A673 (cell line): ENCODE measurements around the gene NDST3. TPM values are rescaled to one million over a fixed set of nuclear protein-coding genes. Genes with fewer than 3 reads are reported as not detected.

ENCODE experiments used
- BruUV-seq: library from RNA; stranded (reverse); fragments of 400-500 nt; replicated peaks from 2 replicates; lab custom pipeline; 2021; lab: Mats Ljungman, UMichigan
- CTCF ChIA-PET: fragments of 300-600 bp; sonication (Branson Sonifier 250); formaldehyde crosslinking; loops from one replicate; lab custom pipeline; 2022; ENCODE audit warnings: antibody characterized with exemption; lab: Charles Lee
- POLR2A ChIA-PET: fragments of 300-600 bp; sonication (Branson Sonifier 250); formaldehyde crosslinking; loops from one replicate; lab custom pipeline; 2022; ENCODE audit warnings: antibody characterized with exemption; ENCODE audit not compliant: low non-redundant PET; lab: Charles Lee
- DNase-seq: peaks from one replicate; pipeline ENCODE4 v3.0.0-alpha.2; 2015; ENCODE audit warnings: low spot score
- H3K27ac ChIP-seq: fragments of 200-600 bp; sonication (generic); 2 replicates; pipeline ENCODE4 v1.5.1; 2016; ENCODE audit warnings: mixed run types, low read depth, mild to moderate bottlenecking, mixed read lengths, antibody characterized with exemption, low read length; ENCODE audit not compliant: poor library complexity, severe bottlenecking
- H3K27me3 ChIP-seq: fragments of 200-600 bp; sonication (generic); replicated peaks from 2 replicates; pipeline ENCODE4 v1.6.1; 2017; ENCODE audit warnings: mixed run types, low read depth, mild to moderate bottlenecking, mixed read lengths, antibody characterized with exemption, low read length; ENCODE audit not compliant: insufficient read depth, poor library complexity
- H3K36me3 ChIP-seq: fragments of 200-600 bp; sonication (generic); 2 replicates; pipeline ENCODE4 v1.6.1; 2016; ENCODE audit warnings: mixed run types, mild to moderate bottlenecking, mixed read lengths, antibody characterized with exemption, low read length; ENCODE audit not compliant: insufficient read depth, poor library complexity, severe bottlenecking
- H3K4me1 ChIP-seq: fragments of 200-600 bp; sonication (generic); 2 replicates; pipeline ENCODE4 v1.6.1; 2017; ENCODE audit warnings: mixed run types, mild to moderate bottlenecking, mixed read lengths, antibody characterized with exemption, low read length; ENCODE audit not compliant: insufficient read depth, poor library complexity, severe bottlenecking
- H3K4me3 ChIP-seq: fragments of 200-600 bp; sonication (generic); 2 replicates; pipeline ENCODE4 v1.5.1; 2016; ENCODE audit warnings: low read depth, mixed run types, mild to moderate bottlenecking, mixed read lengths, low read length; ENCODE audit not compliant: poor library complexity, severe bottlenecking
- H3K9me3 ChIP-seq: fragments of 200-600 bp; sonication (generic); 2 replicates; pipeline ENCODE4 v1.6.1; 2016; ENCODE audit warnings: mixed run types, low read depth, mild to moderate bottlenecking, mixed read lengths, antibody characterized with exemption, low read length; ENCODE audit not compliant: poor library complexity, severe bottlenecking
- EZH2 ChIP-seq: fragments of 200-600 bp; sonication (generic); IDR thresholded peaks from 2 replicates; pipeline ENCODE4 v1.6.1; 2017; ENCODE audit warnings: borderline replicate concordance, low read depth, mild to moderate bottlenecking, mixed read lengths, antibody characterized with exemption, low read length; ENCODE audit not compliant: poor library complexity, severe bottlenecking
- intact Hi-C: fragments of 100-400 bp; cut with micrococcal nuclease; formaldehyde crosslinking; loops from one replicate; pipeline ENCODE4 v1.10.0; 2022; ENCODE audit not compliant: unreplicated experiment
- total RNA-seq: library from RNA; stranded (reverse); gene quantifications from 2 replicates; pipeline ENCODE4 v1.2.3, GENCODE V29; 2021
- TF ChIP-seq, protein P1 (sequence below): fragments of 300-800, 200-600 bp; sonication (generic); conservative IDR thresholded peaks from 2 replicates; pipeline ENCODE4 v1.5.1; 2017; ENCODE audit warnings: low read depth, mild to moderate bottlenecking, antibody characterized with exemption, low read length, moderate library complexity, mixed read lengths

Gene NDST3
- total RNA-seq, 1 experiment from 2014 or later = 3.0 TPM

DNA sequence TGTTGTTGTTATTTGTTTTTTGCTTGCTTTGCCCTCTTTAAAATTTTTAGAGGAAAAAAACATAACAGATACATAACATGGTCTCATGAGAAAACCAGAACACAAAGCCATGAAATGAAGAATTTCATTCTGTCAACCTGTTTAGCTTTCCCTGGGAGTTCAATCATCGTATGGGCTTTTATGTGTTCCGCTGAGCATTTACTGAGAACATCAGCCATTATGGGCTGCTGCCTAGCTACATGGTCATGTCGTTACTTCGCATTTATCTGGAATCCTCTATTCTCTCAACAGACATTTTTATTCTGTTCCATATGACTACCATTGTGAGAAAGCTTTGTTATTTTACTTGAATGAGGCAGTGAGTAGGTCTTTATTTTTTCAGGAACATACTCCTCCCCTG, 51.4 kb downstream of the NDST3 start:
- POLR2A ChIA-PET = no interaction called here
- Histone ChIP-seq H3K4me3 (no peak overlapping the region), H3K36me3 (no peaks in the 10 kb centered on the region), H3K4me1 (peaks cover 37% of the 10 kb centered on the region), H3K27me3 (peaks cover 3% of the 10 kb centered on the region), H3K9me3 (no peaks in the 10 kb centered on the region), H3K27ac (no peak overlapping the region)
- no TSS peak for BruUV-seq
- intact Hi-C loops = no loop called here
- TF ChIP-seq EZH2 = no peak
- TF ChIP-seq, protein P1, sequence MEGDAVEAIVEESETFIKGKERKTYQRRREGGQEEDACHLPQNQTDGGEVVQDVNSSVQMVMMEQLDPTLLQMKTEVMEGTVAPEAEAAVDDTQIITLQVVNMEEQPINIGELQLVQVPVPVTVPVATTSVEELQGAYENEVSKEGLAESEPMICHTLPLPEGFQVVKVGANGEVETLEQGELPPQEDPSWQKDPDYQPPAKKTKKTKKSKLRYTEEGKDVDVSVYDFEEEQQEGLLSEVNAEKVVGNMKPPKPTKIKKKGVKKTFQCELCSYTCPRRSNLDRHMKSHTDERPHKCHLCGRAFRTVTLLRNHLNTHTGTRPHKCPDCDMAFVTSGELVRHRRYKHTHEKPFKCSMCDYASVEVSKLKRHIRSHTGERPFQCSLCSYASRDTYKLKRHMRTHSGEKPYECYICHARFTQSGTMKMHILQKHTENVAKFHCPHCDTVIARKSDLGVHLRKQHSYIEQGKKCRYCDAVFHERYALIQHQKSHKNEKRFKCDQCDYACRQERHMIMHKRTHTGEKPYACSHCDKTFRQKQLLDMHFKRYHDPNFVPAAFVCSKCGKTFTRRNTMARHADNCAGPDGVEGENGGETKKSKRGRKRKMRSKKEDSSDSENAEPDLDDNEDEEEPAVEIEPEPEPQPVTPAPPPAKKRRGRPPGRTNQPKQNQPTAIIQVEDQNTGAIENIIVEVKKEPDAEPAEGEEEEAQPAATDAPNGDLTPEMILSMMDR = no peak
- peak; percentile 13 for DNase-seq
- CTCF ChIA-PET = no interaction called here

DNA sequence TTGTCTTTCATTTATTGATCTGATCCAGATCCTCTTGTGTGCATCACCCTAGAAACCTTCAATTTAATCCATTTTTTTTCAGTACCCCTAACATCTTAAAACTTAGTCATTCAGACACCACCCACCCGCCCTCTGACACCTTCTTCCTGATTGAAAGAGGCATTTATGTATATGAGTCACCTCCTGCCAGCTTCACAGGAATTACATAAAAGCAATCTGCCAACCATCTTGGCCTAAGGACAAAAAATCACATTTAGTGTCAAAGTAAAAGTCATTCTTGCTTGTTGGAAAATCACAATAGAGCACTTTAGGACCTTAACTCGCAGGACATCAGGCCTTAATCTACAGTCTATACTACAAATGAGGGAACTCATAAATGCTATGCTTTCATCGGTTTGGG, 52.1 kb downstream of the NDST3 start:
- H3K36me3 ChIP-seq = no peaks in the 10 kb centered on the region
- CTCF ChIA-PET = no interaction called here
- no peak overlapping the region for H3K27ac ChIP-seq
- DNase-seq = peak; percentile 89
- intact Hi-C loops = no loop called here
- BruUV-seq = no TSS peak
- TF ChIP-seq EZH2 = no peak
- TF ChIP-seq, protein P1 = no peak
- no peaks in the 10 kb centered on the region for H3K9me3 ChIP-seq
- H3K27me3 ChIP-seq = peaks cover 3% of the 10 kb centered on the region
- H3K4me3 ChIP-seq = no peak overlapping the region
- POLR2A ChIA-PET = interaction anchor here (0.6 kb wide), 1 partner anchor 327 kb away, joined by 8 read pairs; no protein-coding TSS in a partner anchor
- H3K4me1 ChIP-seq = peaks cover 32% of the 10 kb centered on the region

DNA sequence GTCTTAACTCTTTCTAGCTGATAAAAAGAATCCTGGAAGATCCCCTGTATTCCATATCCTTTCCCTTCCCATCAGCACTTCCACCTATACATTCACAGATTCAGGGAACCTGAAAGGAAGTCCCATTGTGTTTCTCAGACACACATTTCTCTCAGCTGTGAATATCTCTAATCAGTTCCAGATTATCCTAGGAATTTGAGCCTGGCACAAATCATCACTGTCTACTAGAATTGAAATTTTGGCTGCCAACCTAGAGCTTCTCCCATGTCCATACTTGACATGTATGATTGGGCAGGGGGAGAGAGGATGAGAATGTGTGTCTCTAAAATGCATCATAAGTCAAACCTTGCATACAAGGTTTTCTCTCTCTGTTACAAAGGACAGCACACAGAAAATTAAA, 53.1 kb downstream of the NDST3 start:
- intact Hi-C loops = no loop called here

More for the DNA sequence above, 53.1 kb downstream of the NDST3 start:
- peak; percentile 7 for DNase-seq
- Histone ChIP-seq H3K4me1 (peaks cover 27% of the 10 kb centered on the region), H3K27ac (no peak overlapping the region), H3K9me3 (no peaks in the 10 kb centered on the region), H3K27me3 (peaks cover 3% of the 10 kb centered on the region), H3K36me3 (no peaks in the 10 kb centered on the region), H3K4me3 (no peak overlapping the region)
- TF ChIP-seq, protein P1 = no peak
- no peak for TF ChIP-seq EZH2
- no TSS peak for BruUV-seq
- ChIA-PET CTCF (no interaction called here), POLR2A (no interaction called here)
